ENCODE data around the gene TTC22.
A peak's percentile ranks its signal among the peaks of the same experiment; 100 is the strongest.

TTC22 gene

GRCh38 chr1:54768093-54768492 is 33.0 kb downstream of the TTC22 start:
- H3K27ac ChIP-seq (replicated peaks; ENCODE audit: low read length): no peak overlapping the region
- no peak overlapping the region for H3K23ac ChIP-seq (ENCODE audit: low read depth, low read length, poor library complexity)
- H3K14ac ChIP-seq (ENCODE audit: low read length): no peak overlapping the region
- no peak overlapping the region for H2BK12ac ChIP-seq (ENCODE audit: low read length)
- no peaks in the 10 kb centered on the region for H3K79me1 ChIP-seq (ENCODE audit: low read depth, low read length)
- no peak overlapping the region for H2BK15ac ChIP-seq (ENCODE audit: low read length)
- H2AFZ ChIP-seq (ENCODE audit: low read length): no peak overlapping the region
- H3K36me3 ChIP-seq (replicated peaks in 1 of 2; ENCODE audit: control insufficient read depth in 2 of 2, insufficient read depth in 2 of 2, low read length in 2 of 2): no peaks in the 10 kb centered on the region
- H2BK120ac ChIP-seq (ENCODE audit: low read depth, low read length): no peak overlapping the region
- no peak overlapping the region for H2AK5ac ChIP-seq (ENCODE audit: low read depth, low read length)
- H3K9me3 ChIP-seq (replicated peaks in 1 of 2; ENCODE audit: control insufficient read depth in 2 of 2, insufficient read depth in 1 of 2, low read depth in 1 of 2, low read length in 2 of 2): no peaks in the 10 kb centered on the region
- H3K27me3 ChIP-seq (ENCODE audit: control insufficient read depth in 3 of 3, insufficient read depth in 3 of 3, low read depth in 1 of 3, low read length in 3 of 3): peaks cover 0 to 4% (median 0%) of the 10 kb centered on the region in 3 experiments
- H3K4me1 ChIP-seq (ENCODE audit: control insufficient read depth in 2 of 2, insufficient read depth in 1 of 2, low read depth in 1 of 2, low read length in 2 of 2): peaks cover 1 to 2% of the 10 kb centered on the region in 2 donors
- no peak for DNase-seq (ENCODE audit: low spot score)
- WGBS, 2 donors (ENCODE audit: extremely low coverage in 2 of 2, insufficient read length in 2 of 2, insufficient replicate concordance in 1 of 2): no CpG with 5 or more reads among the region's 5 CpGs
- H3K9ac ChIP-seq (ENCODE audit: low read depth, low read length, poor library complexity): no peak overlapping the region
- no peak overlapping the region for H2BK5ac ChIP-seq (ENCODE audit: low read length)
- no peak overlapping the region for H4K91ac ChIP-seq (ENCODE audit: low read depth, low read length, poor library complexity)
- no peak overlapping the region for H3K18ac ChIP-seq (ENCODE audit: low read length)
- H4K8ac ChIP-seq (ENCODE audit: low read depth, low read length): no peak overlapping the region
- H3K4me2 ChIP-seq (ENCODE audit: insufficient read depth, low read length, poor library complexity, severe bottlenecking): no peak overlapping the region
- H3K4ac ChIP-seq (ENCODE audit: low read length): no peak overlapping the region
- H3K4me3 ChIP-seq (ENCODE audit: low read length in 2 of 2): no peak overlapping the region

GRCh38 chr1:54767526-54767925 is 33.6 kb downstream of the TTC22 start:
- Histone ChIP-seq H2BK12ac (ENCODE audit: low read length) (no peak overlapping the region), H3K23ac (ENCODE audit: low read depth, low read length, poor library complexity) (no peak overlapping the region), H3K27me3 (ENCODE audit: control insufficient read depth in 3 of 3, insufficient read depth in 3 of 3, low read depth in 1 of 3, low read length in 3 of 3) (peaks cover 0 to 4% (median 0%) of the 10 kb centered on the region in 3 experiments), H3K27ac (replicated peaks; ENCODE audit: low read length) (no peak overlapping the region), H2BK5ac (ENCODE audit: low read length) (no peak overlapping the region), H3K4me2 (ENCODE audit: insufficient read depth, low read length, poor library complexity, severe bottlenecking) (no peak overlapping the region), H3K79me1 (ENCODE audit: low read depth, low read length) (no peaks in the 10 kb centered on the region), H2AK5ac (ENCODE audit: low read depth, low read length) (no peak overlapping the region), H4K8ac (ENCODE audit: low read depth, low read length) (no peak overlapping the region), H3K14ac (ENCODE audit: low read length) (no peak overlapping the region), H3K4me1 (ENCODE audit: control insufficient read depth in 2 of 2, insufficient read depth in 1 of 2, low read depth in 1 of 2, low read length in 2 of 2) (peaks cover 1 to 2% of the 10 kb centered on the region in 2 donors), H2BK120ac (ENCODE audit: low read depth, low read length) (no peak overlapping the region), H2BK15ac (ENCODE audit: low read length) (no peak overlapping the region), H2AFZ (ENCODE audit: low read length) (no peak overlapping the region), H3K4ac (ENCODE audit: low read length) (no peak overlapping the region), H3K4me3 (ENCODE audit: low read length in 2 of 2) (no peak overlapping the region), H3K36me3 (replicated peaks in 1 of 2; ENCODE audit: control insufficient read depth in 2 of 2, insufficient read depth in 2 of 2, low read length in 2 of 2) (no peaks in the 10 kb centered on the region), H3K18ac (ENCODE audit: low read length) (no peak overlapping the region), H4K91ac (ENCODE audit: low read depth, low read length, poor library complexity) (no peak overlapping the region), H3K9me3 (replicated peaks in 1 of 2; ENCODE audit: control insufficient read depth in 2 of 2, insufficient read depth in 1 of 2, low read depth in 1 of 2, low read length in 2 of 2) (no peaks in the 10 kb centered on the region), H3K9ac (ENCODE audit: low read depth, low read length, poor library complexity) (no peak overlapping the region)
- WGBS, 2 donors (ENCODE audit: extremely low coverage in 2 of 2, insufficient read length in 2 of 2, insufficient replicate concordance in 1 of 2): no CpG with 5 or more reads among the region's 6 CpGs
- no peak for DNase-seq (ENCODE audit: low spot score)

- no CpG with 5 or more reads among the region's 4 CpGs for WGBS, 2 donors (ENCODE audit: extremely low coverage in 2 of 2, insufficient read length in 2 of 2, insufficient replicate concordance in 1 of 2)
- Histone ChIP-seq H3K36me3 (replicated peaks in 1 of 2; ENCODE audit: control insufficient read depth in 2 of 2, insufficient read depth in 2 of 2, low read length in 2 of 2) (no peaks in the 10 kb centered on the region), H3K79me1 (ENCODE audit: low read depth, low read length) (no peaks in the 10 kb centered on the region), H4K91ac (ENCODE audit: low read depth, low read length, poor library complexity) (no peak overlapping the region), H3K4me1 (ENCODE audit: control insufficient read depth in 2 of 2, insufficient read depth in 1 of 2, low read depth in 1 of 2, low read length in 2 of 2) (peaks cover 1 to 2% of the 10 kb centered on the region in 2 donors), H2BK12ac (ENCODE audit: low read length) (no peak overlapping the region), H3K9ac (ENCODE audit: low read depth, low read length, poor library complexity) (no peak overlapping the region), H3K27me3 (ENCODE audit: control insufficient read depth in 3 of 3, insufficient read depth in 3 of 3, low read depth in 1 of 3, low read length in 3 of 3) (peaks cover 0 to 4% (median 0%) of the 10 kb centered on the region in 3 experiments), H3K14ac (ENCODE audit: low read length) (no peak overlapping the region), H2BK5ac (ENCODE audit: low read length) (no peak overlapping the region), H3K23ac (ENCODE audit: low read depth, low read length, poor library complexity) (no peak overlapping the region), H4K8ac (ENCODE audit: low read depth, low read length) (no peak overlapping the region), H2AK5ac (ENCODE audit: low read depth, low read length) (no peak overlapping the region), H2BK15ac (ENCODE audit: low read length) (no peak overlapping the region), H3K4me2 (ENCODE audit: insufficient read depth, low read length, poor library complexity, severe bottlenecking) (no peak overlapping the region), H3K4ac (ENCODE audit: low read length) (no peak overlapping the region), H2AFZ (ENCODE audit: low read length) (peak overlapping the region; percentile 67), H3K18ac (ENCODE audit: low read length) (no peak overlapping the region), H3K27ac (replicated peaks; ENCODE audit: low read length) (no peak overlapping the region), H3K9me3 (replicated peaks in 1 of 2; ENCODE audit: control insufficient read depth in 2 of 2, insufficient read depth in 1 of 2, low read depth in 1 of 2, low read length in 2 of 2) (no peaks in the 10 kb centered on the region), H3K4me3 (ENCODE audit: low read length in 2 of 2) (no peak overlapping the region), H2BK120ac (ENCODE audit: low read depth, low read length) (no peak overlapping the region)
- no peak for DNase-seq (ENCODE audit: low spot score)
Observed at GRCh38 chr1:54766726-54767125, 34.4 kb downstream of the TTC22 start.

GRCh38 chr1:54764922-54765561 is 36.1 kb downstream of the TTC22 start:
- H3K23ac ChIP-seq (ENCODE audit: low read depth, low read length, poor library complexity): no peak overlapping the region
- no peak overlapping the region for H2BK120ac ChIP-seq (ENCODE audit: low read depth, low read length)
- H4K8ac ChIP-seq (ENCODE audit: low read depth, low read length): no peak overlapping the region
- peaks cover 1 to 2% of the 10 kb centered on the region in 2 donors for H3K4me1 ChIP-seq (ENCODE audit: control insufficient read depth in 2 of 2, insufficient read depth in 1 of 2, low read depth in 1 of 2, low read length in 2 of 2)
- H2AFZ ChIP-seq (ENCODE audit: low read length): peak overlapping the region; percentile 72
- H4K91ac ChIP-seq (ENCODE audit: low read depth, low read length, poor library complexity): no peak overlapping the region
- H2AK5ac ChIP-seq (ENCODE audit: low read depth, low read length): no peak overlapping the region
- H3K9me3 ChIP-seq (replicated peaks in 1 of 2; ENCODE audit: control insufficient read depth in 2 of 2, insufficient read depth in 1 of 2, low read depth in 1 of 2, low read length in 2 of 2): no peaks in the 10 kb centered on the region
- no peak overlapping the region for H2BK5ac ChIP-seq (ENCODE audit: low read length)
- WGBS, 2 donors (ENCODE audit: extremely low coverage in 2 of 2, insufficient read length in 2 of 2, insufficient replicate concordance in 1 of 2): no CpG with 5 or more reads among the region's 13 CpGs
- no peak overlapping the region for H3K4ac ChIP-seq (ENCODE audit: low read length)
- no peak overlapping the region for H3K9ac ChIP-seq (ENCODE audit: low read depth, low read length, poor library complexity)
- H3K36me3 ChIP-seq (replicated peaks in 1 of 2; ENCODE audit: control insufficient read depth in 2 of 2, insufficient read depth in 2 of 2, low read length in 2 of 2): no peaks in the 10 kb centered on the region
- H3K27ac ChIP-seq (replicated peaks; ENCODE audit: low read length): no peak overlapping the region
- H2BK15ac ChIP-seq (ENCODE audit: low read length): no peak overlapping the region
- no peak for DNase-seq (ENCODE audit: low spot score)
- peaks cover 0 to 4% (median 0%) of the 10 kb centered on the region in 3 experiments for H3K27me3 ChIP-seq (ENCODE audit: control insufficient read depth in 3 of 3, insufficient read depth in 3 of 3, low read depth in 1 of 3, low read length in 3 of 3)
- peak overlapping the region; percentile 41 to 82 for H3K4me3 ChIP-seq (ENCODE audit: low read length in 2 of 2)
- peaks cover 2% of the 10 kb centered on the region for H3K79me1 ChIP-seq (ENCODE audit: low read depth, low read length)
- H3K18ac ChIP-seq (ENCODE audit: low read length): no peak overlapping the region
- H3K14ac ChIP-seq (ENCODE audit: low read length): no peak overlapping the region
- peak overlapping the region; percentile 29 for H3K4me2 ChIP-seq (ENCODE audit: insufficient read depth, low read length, poor library complexity, severe bottlenecking)
- H2BK12ac ChIP-seq (ENCODE audit: low read length): no peak overlapping the region

Measured in neuronal stem cell (in vitro differentiated cells).